Skeletal muscle tissue (tissue), 4 donors: ENCODE measurements around the gene FIBCD1. TPM values are rescaled to one million over a fixed set of nuclear protein-coding genes. Genes with fewer than 3 reads are reported as not detected.

Source experiments
- H3K27ac ChIP-seq: one replicate; pipeline ENCODE4 v1.7.0; 2013; ENCODE audit warnings: mild to moderate bottlenecking, low read depth, low read length, inconsistent platforms
- H3K27me3 ChIP-seq, 3 donors: one replicate each; pipeline ENCODE4 v1.7.0; 2013; ENCODE audit warnings: low read length in 3 of 3; ENCODE audit not compliant: control insufficient read depth in 3 of 3, insufficient read depth in 3 of 3
- H3K36me3 ChIP-seq, 3 donors: one replicate each; pipeline ENCODE4 v1.7.0; 2013; ENCODE audit warnings: low read length in 3 of 3; ENCODE audit not compliant: control insufficient read depth in 3 of 3, insufficient read depth in 3 of 3
- H3K4me1 ChIP-seq, 3 donors: one replicate each; pipeline ENCODE4 v1.7.0; 2013; ENCODE audit warnings: low read length in 3 of 3, mild to moderate bottlenecking in 3 of 3; ENCODE audit not compliant: control insufficient read depth in 3 of 3, insufficient read depth in 3 of 3
- H3K4me3 ChIP-seq, 3 donors: one replicate each; pipeline ENCODE4 v1.7.0; 2013; ENCODE audit warnings: low read length in 3 of 3
- H3K9ac ChIP-seq, 3 donors: one replicate each; pipeline ENCODE4 v1.7.0; 2013; ENCODE audit warnings: low read length in 3 of 3, mild to moderate bottlenecking in 3 of 3, moderate library complexity in 2 of 3, low read depth in 1 of 3
- H3K9me3 ChIP-seq, 3 donors: one replicate each; pipeline ENCODE4 v1.7.0; 2013; ENCODE audit warnings: low read length in 3 of 3; ENCODE audit not compliant: control insufficient read depth in 3 of 3
- total RNA-seq: library from RNA; depleted of rRNA; stranded (reverse); fragments of >200 nt; gene quantifications from one replicate; pipeline ENCODE4 v1.2.3, GENCODE V29; 2014
- donor health status: Osteomylitis.

FIBCD1 gene
- total RNA-seq, 1 donor from 2014 or later, result not detected

- H3K36me3 ChIP-seq, result no peaks in the 10 kb centered on the region
- no peak overlapping the region for H3K27ac ChIP-seq
- H3K4me1 ChIP-seq, result no peaks in the 10 kb centered on the region
- peaks cover 30 to 51% (median 51%) of the 10 kb centered on the region in 3 donors for H3K27me3 ChIP-seq
- peaks cover 0 to 2% (median 0%) of the 10 kb centered on the region in 3 donors for H3K9me3 ChIP-seq
- H3K4me3 ChIP-seq, result no peak overlapping the region
- H3K9ac ChIP-seq, result no peak overlapping the region
Measured at GRCh38 chr9:130983359-130983670, 44.3 kb upstream of the FIBCD1 start.

GRCh38 chr9:130982636-130983358 lies 43.8 kb upstream of the FIBCD1 start:
- H3K4me3 ChIP-seq, result no peak overlapping the region
- H3K27me3 ChIP-seq, result peaks cover 27 to 52% (median 49%) of the 10 kb centered on the region in 3 donors
- H3K4me1 ChIP-seq, result no peaks in the 10 kb centered on the region
- H3K27ac ChIP-seq, result no peak overlapping the region
- H3K36me3 ChIP-seq, result no peaks in the 10 kb centered on the region
- no peak overlapping the region for H3K9ac ChIP-seq
- H3K9me3 ChIP-seq, result no peaks in the 10 kb centered on the region

DNA sequence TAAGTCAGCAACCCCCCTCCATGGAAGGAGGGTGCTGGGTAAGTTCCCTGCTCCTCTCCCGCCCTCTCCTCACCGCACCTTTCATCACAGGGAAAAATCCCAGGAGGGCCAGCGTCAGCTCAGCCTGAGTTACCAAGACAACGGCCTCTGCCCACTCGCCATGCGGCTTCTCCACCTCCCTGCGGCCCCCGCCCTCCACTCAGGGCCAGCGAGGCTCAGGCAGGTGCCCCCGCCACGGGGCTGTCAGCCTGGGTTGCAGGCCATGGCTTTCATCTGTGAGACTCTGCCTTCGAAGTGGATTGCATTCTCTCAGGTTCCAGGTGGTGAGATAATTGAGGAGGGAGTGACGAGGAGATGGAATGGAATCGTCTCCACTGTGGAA lies 42.7 kb upstream of the FIBCD1 start:
- H3K9ac ChIP-seq, result no peak overlapping the region
- H3K4me3 ChIP-seq, result no peak overlapping the region
- no peaks in the 10 kb centered on the region for H3K4me1 ChIP-seq
- H3K9me3 ChIP-seq, result no peaks in the 10 kb centered on the region
- no peak overlapping the region for H3K27ac ChIP-seq
- peaks cover 29 to 48% (median 42%) of the 10 kb centered on the region in 3 donors for H3K27me3 ChIP-seq
- no peaks in the 10 kb centered on the region for H3K36me3 ChIP-seq

- Histone ChIP-seq H3K4me1 (no peaks in the 10 kb centered on the region), H3K36me3 (no peaks in the 10 kb centered on the region), H3K27ac (no peak overlapping the region), H3K27me3 (peaks cover 26 to 48% (median 43%) of the 10 kb centered on the region in 3 donors), H3K4me3 (no peak overlapping the region), H3K9me3 (no peaks in the 10 kb centered on the region), H3K9ac (no peak overlapping the region)
Measured at GRCh38 chr9:130981002-130981755, 42.1 kb upstream of the FIBCD1 start.

DNA sequence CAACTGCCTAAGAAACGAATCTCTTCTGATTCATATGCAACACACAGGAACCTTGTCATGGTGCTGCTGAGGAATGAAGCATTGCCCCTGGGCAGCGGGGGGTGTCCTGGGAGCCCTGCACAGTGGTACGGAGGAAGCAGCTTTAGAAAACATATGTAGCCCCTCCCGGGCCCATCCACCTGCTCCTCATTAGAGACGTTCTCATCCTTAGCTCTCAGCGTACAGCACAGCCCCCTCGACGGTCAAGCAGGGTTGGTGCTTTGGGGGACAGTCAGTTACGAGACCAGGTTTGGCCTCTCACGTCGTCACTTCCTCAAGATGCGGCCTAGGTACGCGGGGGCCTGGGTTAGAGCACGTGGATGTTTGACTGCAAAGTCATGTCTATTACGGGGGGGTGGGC lies 41.5 kb upstream of the FIBCD1 start:
- no peak overlapping the region for H3K9ac ChIP-seq
- H3K4me3 ChIP-seq, result no peak overlapping the region
- no peaks in the 10 kb centered on the region for H3K36me3 ChIP-seq
- no peaks in the 10 kb centered on the region for H3K9me3 ChIP-seq
- peaks cover 23 to 49% (median 44%) of the 10 kb centered on the region in 3 donors for H3K27me3 ChIP-seq
- H3K27ac ChIP-seq, result no peak overlapping the region
- H3K4me1 ChIP-seq, result no peaks in the 10 kb centered on the region

- Histone ChIP-seq H3K9me3 (no peaks in the 10 kb centered on the region), H3K36me3 (no peaks in the 10 kb centered on the region), H3K9ac (no peak overlapping the region), H3K27ac (no peak overlapping the region), H3K4me1 (no peaks in the 10 kb centered on the region), H3K27me3 (peaks cover 25 to 49% (median 45%) of the 10 kb centered on the region in 3 donors), H3K4me3 (no peak overlapping the region)
Measured at GRCh38 chr9:130979591-130980385, 40.7 kb upstream of the FIBCD1 start.

DNA sequence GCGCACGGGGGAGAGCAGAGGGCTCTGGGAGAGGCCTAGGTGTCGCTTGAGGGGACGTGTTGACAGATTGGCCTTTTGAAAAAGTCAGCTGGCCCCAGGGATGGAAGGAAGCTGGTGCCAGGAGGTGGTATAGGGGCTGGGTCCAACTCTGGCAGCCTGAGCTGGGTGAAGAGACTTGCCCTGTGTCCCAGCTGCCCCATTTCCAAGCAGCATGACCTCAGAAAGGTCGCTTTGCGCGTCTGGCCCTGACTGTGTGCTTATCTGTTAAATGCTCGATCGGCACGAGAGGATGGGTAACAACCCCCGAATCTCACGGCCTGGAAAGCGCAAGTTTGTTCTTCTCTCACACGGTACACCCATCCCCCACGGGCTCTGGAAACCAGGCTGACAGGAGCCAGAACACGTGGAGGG lies 38.8 kb upstream of the FIBCD1 start:
- Histone ChIP-seq H3K4me3 (no peak overlapping the region), H3K27me3 (peaks cover 41 to 66% (median 60%) of the 10 kb centered on the region in 3 donors), H3K27ac (no peak overlapping the region), H3K9ac (no peak overlapping the region), H3K9me3 (no peaks in the 10 kb centered on the region), H3K36me3 (no peaks in the 10 kb centered on the region), H3K4me1 (no peaks in the 10 kb centered on the region)

DNA sequence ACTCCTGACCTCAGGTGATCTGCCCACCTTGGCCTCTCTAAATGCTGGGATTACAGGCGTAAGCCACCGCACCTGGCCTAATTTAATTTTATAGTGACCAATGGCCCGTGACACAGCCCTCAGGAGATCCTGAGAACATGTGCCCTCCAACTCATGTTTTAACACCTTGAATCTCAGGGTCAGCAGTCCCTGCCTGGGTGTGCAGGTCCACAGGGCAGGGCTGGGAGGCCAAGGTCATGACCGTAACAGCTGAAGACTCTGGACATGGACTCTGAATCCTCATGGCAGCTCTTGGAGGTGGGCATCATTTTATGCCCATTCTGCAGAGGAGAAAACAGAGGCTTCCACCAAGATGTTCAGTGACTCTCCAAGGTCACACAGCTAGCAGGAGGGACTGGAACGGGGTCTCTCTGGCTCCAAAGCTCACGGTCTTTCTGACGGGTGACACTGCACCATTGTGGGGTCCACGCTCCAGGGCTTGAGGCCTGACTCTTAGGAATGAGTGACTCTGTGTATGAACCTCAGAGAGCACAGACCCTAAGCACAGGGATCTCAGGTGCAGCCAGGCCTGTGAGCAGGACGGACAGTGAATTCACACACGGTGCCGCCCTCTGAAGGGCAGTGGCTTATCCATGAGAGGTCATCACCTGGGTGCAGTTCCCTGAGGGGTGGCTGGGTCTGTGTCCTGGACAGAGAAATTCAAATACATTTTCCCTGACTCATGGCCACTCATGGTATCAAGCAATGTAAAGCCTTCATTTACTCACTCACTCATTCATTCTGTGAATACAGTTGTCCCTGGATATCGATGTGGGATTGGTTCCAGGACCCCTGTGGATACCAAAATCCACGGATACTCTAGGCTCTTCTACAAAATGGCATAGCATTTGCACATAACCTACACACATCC lies 37.1 kb upstream of the FIBCD1 start:
- Histone ChIP-seq H3K27me3 (peaks cover 44 to 65% (median 65%) of the 10 kb centered on the region in 3 donors), H3K36me3 (no peaks in the 10 kb centered on the region), H3K4me3 (no peak overlapping the region), H3K9me3 (no peaks in the 10 kb centered on the region), H3K4me1 (no peaks in the 10 kb centered on the region), H3K9ac (no peak overlapping the region), H3K27ac (no peak overlapping the region)

DNA sequence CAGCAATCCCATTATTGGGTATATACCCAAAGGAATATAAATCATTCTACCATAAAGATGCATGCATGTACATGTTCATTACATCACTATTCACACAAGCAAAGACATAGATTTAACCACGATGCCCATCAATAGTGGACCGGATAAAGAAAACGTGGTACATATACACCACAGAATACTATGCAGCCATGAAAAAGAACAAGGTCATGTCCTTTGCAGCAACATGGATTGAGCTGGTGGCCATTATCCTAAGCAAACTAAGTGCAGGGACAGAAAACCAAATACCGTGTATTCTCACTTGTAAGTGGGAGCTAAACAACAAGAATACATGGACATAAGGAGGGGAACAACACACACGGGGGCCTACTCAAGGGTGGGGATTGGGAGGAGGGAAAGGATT lies 36.1 kb upstream of the FIBCD1 start:
- Histone ChIP-seq H3K27ac (no peak overlapping the region), H3K36me3 (no peaks in the 10 kb centered on the region), H3K4me3 (no peak overlapping the region), H3K4me1 (no peaks in the 10 kb centered on the region), H3K27me3 (peaks cover 38 to 59% (median 54%) of the 10 kb centered on the region in 3 donors), H3K9me3 (no peaks in the 10 kb centered on the region), H3K9ac (no peak overlapping the region)
